Stimulated activated CD4-positive, alpha-beta T cell treated with anti-CD3 and anti-CD28 coated beads, Interleukin-15, amount 100 ng/mL, for 24 hours (primary cell): ENCODE measurements around the gene PCDHGA8.
"Not testable (repeated sequence)": the region's sequence is repeated elsewhere in the genome, so short reads cannot be mapped to it uniquely, and the experiment has no call there.

Experiments
- DNase-seq: peaks from one replicate; pipeline ENCODE4 v3.0.0-alpha.2; 2020

Gene PCDHGA8

DNA sequence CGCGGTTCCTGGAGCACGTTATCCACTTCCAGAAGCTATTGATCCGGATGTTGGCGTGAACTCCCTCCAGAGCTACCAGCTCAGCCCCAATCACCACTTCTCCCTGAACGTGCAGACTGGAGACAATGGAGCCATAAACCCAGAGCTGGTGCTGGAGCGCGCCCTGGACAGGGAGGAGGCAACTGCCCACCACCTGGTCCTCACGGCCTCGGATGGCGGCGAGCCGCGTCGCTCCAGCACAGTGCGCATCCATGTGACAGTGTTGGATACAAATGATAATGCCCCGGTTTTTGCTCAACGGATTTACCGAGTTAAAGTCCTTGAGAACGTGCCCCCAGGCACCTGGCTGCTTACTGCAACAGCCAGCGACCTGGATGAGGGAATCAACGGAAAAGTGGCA is 11.0 kb downstream of the PCDHGA8 start:
- no peak for DNase-seq

DNA sequence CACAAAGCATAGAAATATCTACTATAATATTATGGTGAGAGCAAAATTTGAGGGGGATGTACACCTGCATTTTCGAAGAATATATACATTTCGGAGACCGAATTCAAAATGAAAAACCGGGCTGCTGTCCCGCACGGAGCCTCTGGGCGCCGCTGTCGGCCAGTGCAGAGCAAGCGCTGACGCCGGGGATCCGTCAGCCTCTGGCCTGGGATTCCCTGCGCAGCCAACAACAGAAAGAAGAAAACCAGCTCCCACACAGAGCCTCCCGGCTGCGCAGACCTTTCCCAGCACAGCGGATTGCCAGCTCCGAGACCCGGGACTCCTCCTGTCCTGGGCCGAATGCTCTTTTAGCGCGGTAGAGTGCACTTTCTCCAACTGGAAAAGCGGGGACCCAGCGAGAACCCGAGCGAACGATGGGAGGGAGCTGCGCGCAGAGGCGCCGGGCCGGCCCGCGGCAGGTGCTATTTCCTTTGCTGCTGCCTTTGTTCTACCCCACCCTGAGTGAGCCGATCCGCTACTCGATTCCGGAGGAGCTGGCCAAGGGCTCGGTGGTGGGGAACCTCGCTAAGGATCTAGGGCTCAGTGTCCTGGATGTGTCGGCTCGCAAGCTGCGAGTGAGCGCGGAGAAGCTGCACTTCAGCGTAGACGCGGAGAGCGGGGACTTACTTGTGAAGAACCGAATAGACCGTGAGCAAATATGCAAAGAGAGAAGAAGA is 15.5 kb downstream of the PCDHGA8 start, which contains the start of gene PCDHGB6:
TSS of gene PCDHGB6 (plus strand) at position 232 of the 716 bp plus-strand sequence. CDS start at position 414, 182 bp downstream.
- peak; percentile 64 for DNase-seq

- DNase-seq = no peak
Measured at GRCh38 chr5:141409598-141410306, 17.3 kb downstream of the PCDHGA8 start.

DNA sequence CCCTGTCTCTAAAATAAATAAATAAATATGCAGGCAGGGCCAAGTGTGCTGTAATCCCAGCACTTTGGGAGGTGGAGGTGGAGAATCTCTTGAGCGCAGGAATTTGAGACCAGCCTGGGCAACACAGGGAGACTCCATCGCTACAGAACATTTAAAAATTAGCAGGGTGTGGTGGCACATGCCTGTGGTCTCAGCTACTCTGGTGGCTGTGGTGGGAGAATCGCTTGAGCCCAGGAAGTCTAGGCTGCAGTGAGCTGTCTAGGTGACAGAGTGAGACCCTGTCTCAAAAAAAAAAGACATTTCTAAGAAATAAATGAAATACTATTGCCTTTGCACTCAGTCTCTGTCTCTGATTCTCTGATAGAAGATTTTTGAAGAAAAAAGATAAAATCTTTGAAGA is 19.1 kb downstream of the PCDHGA8 start:
- no peak for DNase-seq

GRCh38 chr5:141412854-141413539 is 20.6 kb downstream of the PCDHGA8 start, which contains the start of gene PCDHGA10:
TSS of gene PCDHGA10 (plus strand) at chr5:141412987. CDS start at chr5:141413176, 189 bp downstream.
- peak; percentile 65 for DNase-seq

DNA sequence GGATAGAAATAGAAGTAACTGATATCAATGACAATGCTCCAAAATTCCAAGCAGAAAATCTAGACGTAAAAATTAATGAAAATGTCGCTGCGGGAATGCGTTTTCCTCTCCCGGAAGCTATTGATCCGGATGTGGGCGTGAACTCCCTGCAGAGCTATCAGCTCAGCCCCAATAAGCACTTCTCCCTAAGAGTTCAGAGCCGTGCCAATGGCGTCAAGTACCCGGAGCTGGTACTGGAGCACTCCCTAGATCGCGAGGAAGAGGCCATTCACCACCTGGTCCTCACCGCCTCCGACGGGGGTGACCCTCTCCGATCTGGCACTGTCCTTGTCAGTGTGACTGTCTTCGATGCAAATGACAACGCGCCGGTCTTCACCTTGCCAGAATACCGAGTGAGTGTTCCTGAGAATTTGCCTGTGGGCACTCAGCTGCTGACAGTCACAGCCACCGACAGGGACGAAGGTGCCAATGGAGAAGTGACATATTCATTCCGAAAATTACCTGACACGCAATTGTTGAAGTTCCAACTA is 21.2 kb downstream of the PCDHGA8 start:
- DNase-seq = no peak

GRCh38 chr5:141414548-141415274 is 22.3 kb downstream of the PCDHGA8 start:
- DNase-seq = not testable (repeated sequence)

DNA sequence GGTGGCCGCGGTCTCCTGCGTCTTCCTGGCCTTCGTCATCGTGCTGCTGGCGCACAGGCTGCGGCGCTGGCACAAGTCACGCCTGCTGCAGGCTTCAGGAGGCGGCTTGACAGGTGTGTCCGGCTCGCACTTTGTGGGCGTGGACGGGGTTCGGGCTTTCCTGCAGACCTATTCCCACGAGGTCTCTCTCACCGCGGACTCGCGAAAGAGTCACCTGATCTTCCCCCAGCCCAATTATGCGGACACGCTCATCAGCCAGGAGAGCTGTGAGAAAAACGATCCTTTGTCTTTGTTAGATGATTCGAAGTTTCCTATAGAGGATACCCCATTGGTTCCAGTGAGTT is 22.8 kb downstream of the PCDHGA8 start:
- not testable (repeated sequence) for DNase-seq

GRCh38 chr5:141417494-141418172 is 25.2 kb downstream of the PCDHGA8 start, which contains the start of gene PCDHGB7:
TSS of gene PCDHGB7 (plus strand) at chr5:141417677. CDS start at chr5:141417860, 183 bp downstream.
- peak; percentile 75 for DNase-seq

GRCh38 chr5:141419074-141419880 is 26.8 kb downstream of the PCDHGA8 start:
- DNase-seq = no peak

- DNase-seq = peak; percentile 69
Measured at GRCh38 chr5:141420855-141421488, 28.5 kb downstream of the PCDHGA8 start, which contains the start of gene PCDHGA11. TSS of gene PCDHGA11 (plus strand) at chr5:141421051. CDS start at chr5:141421228, 177 bp downstream.

GRCh38 chr5:141421489-141421855 is 29.0 kb downstream of the PCDHGA8 start:
- DNase-seq = no peak

GRCh38 chr5:141422742-141423291 is 30.4 kb downstream of the PCDHGA8 start:
- no peak for DNase-seq

- no peak for DNase-seq
Measured at GRCh38 chr5:141427783-141428426, 35.5 kb downstream of the PCDHGA8 start.

- DNase-seq = peak; percentile 50
Measured at GRCh38 chr5:141430332-141431113, 38.1 kb downstream of the PCDHGA8 start, which contains the start of gene PCDHGA12. TSS of gene PCDHGA12 (plus strand) at chr5:141430507. CDS start at chr5:141430760, 253 bp downstream.

DNA sequence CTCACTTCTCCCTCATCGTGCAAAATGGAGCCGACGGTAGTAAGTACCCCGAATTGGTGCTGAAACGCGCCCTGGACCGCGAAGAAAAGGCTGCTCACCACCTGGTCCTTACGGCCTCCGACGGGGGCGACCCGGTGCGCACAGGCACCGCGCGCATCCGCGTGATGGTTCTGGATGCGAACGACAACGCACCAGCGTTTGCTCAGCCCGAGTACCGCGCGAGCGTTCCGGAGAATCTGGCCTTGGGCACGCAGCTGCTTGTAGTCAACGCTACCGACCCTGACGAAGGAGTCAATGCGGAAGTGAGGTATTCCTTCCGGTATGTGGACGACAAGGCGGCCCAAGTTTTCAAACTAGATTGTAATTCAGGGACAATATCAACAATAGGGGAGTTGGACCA is 38.9 kb downstream of the PCDHGA8 start:
- no peak for DNase-seq

DNA sequence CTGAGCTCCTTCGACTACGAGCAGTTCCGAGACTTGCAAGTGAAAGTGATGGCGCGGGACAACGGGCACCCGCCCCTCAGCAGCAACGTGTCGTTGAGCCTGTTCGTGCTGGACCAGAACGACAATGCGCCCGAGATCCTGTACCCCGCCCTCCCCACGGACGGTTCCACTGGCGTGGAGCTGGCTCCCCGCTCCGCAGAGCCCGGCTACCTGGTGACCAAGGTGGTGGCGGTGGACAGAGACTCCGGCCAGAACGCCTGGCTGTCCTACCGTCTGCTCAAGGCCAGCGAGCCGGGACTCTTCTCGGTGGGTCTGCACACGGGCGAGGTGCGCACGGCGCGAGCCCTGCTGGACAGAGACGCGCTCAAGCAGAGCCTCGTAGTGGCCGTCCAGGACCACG is 39.9 kb downstream of the PCDHGA8 start:
- not testable (repeated sequence) for DNase-seq

GRCh38 chr5:141432726-141433125 is 40.3 kb downstream of the PCDHGA8 start:
- DNase-seq = not testable (repeated sequence)

GRCh38 chr5:141434006-141434405 is 41.6 kb downstream of the PCDHGA8 start:
- DNase-seq = no peak
